ENCODE data around the gene SPEN.

Gene SPEN

DNA sequence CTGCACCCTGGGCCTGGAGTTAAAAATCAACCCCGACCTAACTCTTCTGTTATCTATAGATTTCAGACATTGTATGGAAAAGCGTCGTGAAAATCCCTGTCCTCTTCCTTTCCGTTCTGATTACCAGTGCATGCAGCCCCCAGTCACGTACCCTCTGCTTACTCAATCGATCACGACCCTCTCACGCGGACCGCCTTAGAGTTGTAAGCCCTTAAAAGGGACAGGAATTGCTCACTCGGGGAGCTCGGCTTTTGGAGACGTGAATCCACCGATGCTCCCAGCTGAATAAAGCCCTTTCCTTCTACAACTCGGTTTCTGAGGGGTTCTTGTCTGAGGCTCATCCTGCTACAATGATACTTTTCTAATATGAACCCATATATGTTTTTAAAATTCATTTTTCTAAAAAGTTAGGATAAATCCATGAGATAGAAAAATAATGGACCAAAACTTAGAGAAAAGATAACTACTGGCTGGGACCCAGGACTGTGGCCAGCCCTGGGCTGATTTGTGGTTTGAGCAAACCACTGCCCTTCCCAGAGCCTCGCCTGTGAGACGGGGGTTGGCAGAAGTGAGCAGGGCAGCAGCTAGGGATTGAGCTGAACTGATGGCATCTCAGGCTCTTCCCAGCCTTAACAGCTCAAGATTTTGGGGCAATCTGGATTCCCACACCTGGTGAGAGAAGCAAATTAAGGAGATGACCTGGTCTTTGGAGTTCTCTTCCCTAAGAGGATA lies 45.1 kb upstream of the SPEN start:
- H3K4me2 ChIP-seq (ENCODE audit: low read length) = no peak overlapping the region
- no peaks in the 10 kb centered on the region for H3K36me3 ChIP-seq (ENCODE audit: insufficient read depth, low read length)
- H3K27ac ChIP-seq (ENCODE audit: low read depth, low read length, poor library complexity, severe bottlenecking) = no peak overlapping the region
- TF ChIP-seq, protein P1, sequence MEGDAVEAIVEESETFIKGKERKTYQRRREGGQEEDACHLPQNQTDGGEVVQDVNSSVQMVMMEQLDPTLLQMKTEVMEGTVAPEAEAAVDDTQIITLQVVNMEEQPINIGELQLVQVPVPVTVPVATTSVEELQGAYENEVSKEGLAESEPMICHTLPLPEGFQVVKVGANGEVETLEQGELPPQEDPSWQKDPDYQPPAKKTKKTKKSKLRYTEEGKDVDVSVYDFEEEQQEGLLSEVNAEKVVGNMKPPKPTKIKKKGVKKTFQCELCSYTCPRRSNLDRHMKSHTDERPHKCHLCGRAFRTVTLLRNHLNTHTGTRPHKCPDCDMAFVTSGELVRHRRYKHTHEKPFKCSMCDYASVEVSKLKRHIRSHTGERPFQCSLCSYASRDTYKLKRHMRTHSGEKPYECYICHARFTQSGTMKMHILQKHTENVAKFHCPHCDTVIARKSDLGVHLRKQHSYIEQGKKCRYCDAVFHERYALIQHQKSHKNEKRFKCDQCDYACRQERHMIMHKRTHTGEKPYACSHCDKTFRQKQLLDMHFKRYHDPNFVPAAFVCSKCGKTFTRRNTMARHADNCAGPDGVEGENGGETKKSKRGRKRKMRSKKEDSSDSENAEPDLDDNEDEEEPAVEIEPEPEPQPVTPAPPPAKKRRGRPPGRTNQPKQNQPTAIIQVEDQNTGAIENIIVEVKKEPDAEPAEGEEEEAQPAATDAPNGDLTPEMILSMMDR (IDR thresholded peaks at IDR 0.05; ENCODE audit: low read length) = no peak
- TF ChIP-seq EZH2 (IDR thresholded peaks at IDR 0.05; ENCODE audit: borderline replicate concordance, low read length) = no peak
- no peaks in the 10 kb centered on the region for H4K20me1 ChIP-seq (ENCODE audit: insufficient read depth, low read length)
- no peak overlapping the region for H3K4me3 ChIP-seq (ENCODE audit: low read depth, low read length, poor library complexity, severe bottlenecking)
- H3F3A ChIP-seq (ENCODE audit: insufficient read depth, low read length) = no peaks in the 10 kb centered on the region
- H3K9me2 ChIP-seq (ENCODE audit: low read depth, low read length) = no peaks in the 10 kb centered on the region
- peaks cover 8% of the 10 kb centered on the region for H3K27me3 ChIP-seq (ENCODE audit: insufficient read depth, low read length)
- no peak overlapping the region for H2AFZ ChIP-seq (ENCODE audit: low read length)
- H3K79me2 ChIP-seq (ENCODE audit: insufficient read depth, low read length) = no peaks in the 10 kb centered on the region
- no peaks in the 10 kb centered on the region for H3K4me1 ChIP-seq (ENCODE audit: insufficient read depth, low read length, severe bottlenecking)
- H3K9ac ChIP-seq (ENCODE audit: low read length) = no peak overlapping the region
- H3K9me3 ChIP-seq (ENCODE audit: low read length) = no peaks in the 10 kb centered on the region

DNA sequence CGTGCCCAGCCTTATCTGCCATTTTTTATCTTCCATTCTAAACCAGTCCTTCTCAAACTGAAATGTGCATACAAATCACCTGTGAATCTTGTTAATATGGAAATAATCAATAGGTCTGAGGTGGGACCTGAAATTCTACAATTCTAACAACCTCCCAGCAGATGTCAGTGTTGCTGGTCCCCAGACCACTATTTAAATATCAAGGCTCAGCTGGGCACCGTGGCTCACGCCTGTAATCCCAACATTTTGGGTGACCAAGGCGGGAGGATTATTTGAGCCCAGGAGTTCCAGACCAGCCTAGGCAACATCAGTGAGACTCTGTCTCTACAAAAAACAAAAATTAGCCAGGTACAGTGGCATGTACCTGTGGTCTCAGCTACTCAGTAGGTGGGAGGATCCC lies 44.1 kb upstream of the SPEN start:
- Histone ChIP-seq H3K36me3 (ENCODE audit: insufficient read depth, low read length) (no peaks in the 10 kb centered on the region; the same call in 1 of the 2 replicates), H3K9ac (ENCODE audit: low read length) (no peak overlapping the region), H3K9me2 (ENCODE audit: low read depth, low read length) (no peaks in the 10 kb centered on the region), H3K4me1 (ENCODE audit: insufficient read depth, low read length, severe bottlenecking) (no peaks in the 10 kb centered on the region), H3K27me3 (ENCODE audit: insufficient read depth, low read length) (peaks cover 8% of the 10 kb centered on the region), H3K9me3 (ENCODE audit: low read length) (no peaks in the 10 kb centered on the region), H2AFZ (ENCODE audit: low read length) (no peak overlapping the region), H3K79me2 (ENCODE audit: insufficient read depth, low read length) (no peaks in the 10 kb centered on the region), H3K27ac (ENCODE audit: low read depth, low read length, poor library complexity, severe bottlenecking) (no peak overlapping the region), H4K20me1 (ENCODE audit: insufficient read depth, low read length) (no peaks in the 10 kb centered on the region), H3K4me3 (ENCODE audit: low read depth, low read length, poor library complexity, severe bottlenecking) (no peak overlapping the region), H3F3A (ENCODE audit: insufficient read depth, low read length) (no peaks in the 10 kb centered on the region), H3K4me2 (ENCODE audit: low read length) (no peak overlapping the region)
- TF ChIP-seq EZH2 (IDR thresholded peaks at IDR 0.05; ENCODE audit: borderline replicate concordance, low read length) = no peak
- TF ChIP-seq, protein P1 (IDR thresholded peaks at IDR 0.05; ENCODE audit: low read length) = peak; percentile 64; the same call in 1 of the 2 replicates

DNA sequence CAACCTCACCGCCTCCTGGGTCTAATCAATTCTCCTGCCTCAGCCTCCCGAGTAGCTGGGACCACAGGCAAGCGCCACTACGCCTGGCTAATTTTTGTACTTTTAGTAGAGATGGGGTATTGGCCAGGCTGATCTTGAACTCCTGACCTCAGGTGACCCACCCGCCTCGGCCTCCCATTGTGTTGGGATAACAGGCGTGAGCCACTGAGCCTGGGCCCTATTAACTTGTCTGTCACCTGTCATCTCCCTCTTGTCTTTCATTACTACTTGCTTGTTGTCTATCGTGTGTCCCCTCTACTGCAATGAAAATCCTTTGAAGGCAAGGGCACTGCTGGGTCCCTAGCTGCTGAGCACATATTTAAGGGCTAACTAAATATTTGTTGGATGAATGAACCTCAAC lies 43.4 kb upstream of the SPEN start:
- Histone ChIP-seq H3K9me2 (ENCODE audit: low read depth, low read length) (no peaks in the 10 kb centered on the region), H3K4me3 (ENCODE audit: low read depth, low read length, poor library complexity, severe bottlenecking) (no peak overlapping the region), H3K79me2 (ENCODE audit: insufficient read depth, low read length) (no peaks in the 10 kb centered on the region), H4K20me1 (ENCODE audit: insufficient read depth, low read length) (no peaks in the 10 kb centered on the region), H3K27me3 (ENCODE audit: insufficient read depth, low read length) (peaks cover 5% of the 10 kb centered on the region), H3F3A (ENCODE audit: insufficient read depth, low read length) (no peaks in the 10 kb centered on the region), H3K27ac (ENCODE audit: low read depth, low read length, poor library complexity, severe bottlenecking) (no peak overlapping the region), H3K4me2 (ENCODE audit: low read length) (no peak overlapping the region), H3K4me1 (ENCODE audit: insufficient read depth, low read length, severe bottlenecking) (no peaks in the 10 kb centered on the region), H3K9ac (ENCODE audit: low read length) (no peak overlapping the region), H2AFZ (ENCODE audit: low read length) (no peak overlapping the region), H3K9me3 (ENCODE audit: low read length) (no peaks in the 10 kb centered on the region), H3K36me3 (ENCODE audit: insufficient read depth, low read length) (no peaks in the 10 kb centered on the region; the same call in 1 of the 2 replicates)
- TF ChIP-seq, protein P1 (IDR thresholded peaks at IDR 0.05; ENCODE audit: low read length) = no peak
- no peak for TF ChIP-seq EZH2 (IDR thresholded peaks at IDR 0.05; ENCODE audit: borderline replicate concordance, low read length)
